Astrocyte (in vitro differentiated cells and primary cell): Measurements from ENCODE around the gene SCAI.

Experiments used
- CTCF ChIP-seq: IDR thresholded peaks from 2 replicates; pipeline ENCODE4 v1.5.1; 2011; ENCODE audit warnings: low read depth, mild to moderate bottlenecking, inconsistent platforms, low read length, moderate library complexity; ENCODE audit not compliant: insufficient read depth
- EZH2 ChIP-seq: IDR thresholded peaks from 2 replicates; pipeline ENCODE4 v1.6.1; 2012; ENCODE audit warnings: mild to moderate bottlenecking, low read length, inconsistent platforms; ENCODE audit not compliant: insufficient read depth

DNA sequence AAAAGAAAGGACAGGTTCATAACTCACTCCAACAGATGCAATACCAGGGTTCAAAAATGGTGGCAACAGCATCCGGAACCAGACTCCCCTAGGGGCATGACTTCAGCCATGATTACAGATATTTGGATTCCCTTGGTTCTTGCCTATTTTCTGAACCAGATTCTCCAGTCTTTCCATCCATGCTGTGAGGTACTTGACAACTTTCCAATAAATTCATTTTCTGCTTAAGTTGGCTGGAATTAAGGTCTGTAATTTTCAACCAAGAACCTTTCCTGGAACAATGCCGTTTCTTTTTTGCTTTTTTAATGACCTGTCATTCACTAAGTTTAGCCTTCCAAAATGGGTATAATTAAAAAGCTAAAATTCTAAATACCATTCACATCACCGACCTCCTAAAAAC is 52.2 kb downstream of the SCAI start:
- TF ChIP-seq CTCF = no peak
- TF ChIP-seq EZH2 = no peak
